ENCODE measurements around the gene ADGRA3.

ADGRA3 gene

DNA sequence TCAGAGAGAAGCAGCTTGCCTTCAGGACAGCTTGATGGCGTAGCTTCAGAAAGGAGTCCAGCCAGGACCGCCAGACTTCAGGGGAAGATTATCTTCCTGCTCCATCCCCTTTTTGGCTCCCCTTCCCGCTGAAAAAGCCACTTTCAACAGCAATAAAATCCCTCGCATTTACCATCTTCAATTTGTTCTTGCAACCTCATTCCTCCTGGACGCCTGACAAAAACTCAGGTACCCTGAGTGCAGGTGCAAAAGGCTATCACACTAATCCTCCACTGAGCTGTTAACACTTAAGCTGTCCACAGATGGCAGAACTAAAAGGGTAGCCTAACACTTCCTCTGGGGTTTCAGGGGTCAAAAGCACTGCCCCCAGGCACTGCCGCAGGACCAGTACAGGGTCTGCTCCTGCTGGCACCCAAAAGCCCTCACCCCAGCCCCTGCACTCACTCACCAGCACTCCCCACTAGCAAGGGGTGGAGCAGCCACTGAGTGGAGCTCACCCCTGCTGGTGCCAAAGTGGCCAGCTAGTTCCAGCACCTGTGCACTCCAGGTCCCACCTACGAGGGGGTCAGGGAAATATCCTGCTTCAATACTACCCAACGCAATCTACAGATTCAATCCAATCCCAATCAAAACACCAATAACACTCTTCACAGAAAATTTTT lies 145.8 kb downstream of the ADGRA3 start:
- TF ChIP-seq, protein P1, sequence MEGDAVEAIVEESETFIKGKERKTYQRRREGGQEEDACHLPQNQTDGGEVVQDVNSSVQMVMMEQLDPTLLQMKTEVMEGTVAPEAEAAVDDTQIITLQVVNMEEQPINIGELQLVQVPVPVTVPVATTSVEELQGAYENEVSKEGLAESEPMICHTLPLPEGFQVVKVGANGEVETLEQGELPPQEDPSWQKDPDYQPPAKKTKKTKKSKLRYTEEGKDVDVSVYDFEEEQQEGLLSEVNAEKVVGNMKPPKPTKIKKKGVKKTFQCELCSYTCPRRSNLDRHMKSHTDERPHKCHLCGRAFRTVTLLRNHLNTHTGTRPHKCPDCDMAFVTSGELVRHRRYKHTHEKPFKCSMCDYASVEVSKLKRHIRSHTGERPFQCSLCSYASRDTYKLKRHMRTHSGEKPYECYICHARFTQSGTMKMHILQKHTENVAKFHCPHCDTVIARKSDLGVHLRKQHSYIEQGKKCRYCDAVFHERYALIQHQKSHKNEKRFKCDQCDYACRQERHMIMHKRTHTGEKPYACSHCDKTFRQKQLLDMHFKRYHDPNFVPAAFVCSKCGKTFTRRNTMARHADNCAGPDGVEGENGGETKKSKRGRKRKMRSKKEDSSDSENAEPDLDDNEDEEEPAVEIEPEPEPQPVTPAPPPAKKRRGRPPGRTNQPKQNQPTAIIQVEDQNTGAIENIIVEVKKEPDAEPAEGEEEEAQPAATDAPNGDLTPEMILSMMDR (conservative IDR thresholded peaks at IDR 0.05; ENCODE audit: low read depth, low read length), result no peak
- DNase-seq (ENCODE audit: low read depth), result no peak
- no peak overlapping the region for H3K4me3 ChIP-seq (ENCODE audit: low read length)

DNA sequence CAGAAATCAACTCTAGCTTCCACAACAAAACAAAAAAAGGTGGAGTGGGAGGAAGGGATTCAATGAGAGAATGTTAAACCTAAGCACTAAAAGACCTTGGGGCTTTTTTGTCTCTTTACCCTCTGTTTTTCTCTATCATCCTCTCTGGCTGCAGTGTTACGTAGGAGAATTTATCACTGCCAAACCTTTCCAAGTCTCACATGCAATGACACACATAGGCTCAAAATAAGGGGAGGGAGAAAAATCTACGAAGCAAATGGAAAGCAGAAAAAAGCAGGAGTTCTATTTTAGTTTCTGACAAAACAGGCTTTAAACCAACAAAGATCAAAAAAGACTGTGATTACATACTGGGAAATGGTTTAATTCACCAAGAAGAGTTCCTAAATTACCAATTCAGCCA lies 152.1 kb downstream of the ADGRA3 start:
- TF ChIP-seq, protein P1 (conservative IDR thresholded peaks at IDR 0.05; ENCODE audit: low read depth, low read length), result no peak
- no peak for DNase-seq (ENCODE audit: low read depth)
- H3K4me3 ChIP-seq (ENCODE audit: low read length), result no peak overlapping the region

- TF ChIP-seq, protein P1 (conservative IDR thresholded peaks at IDR 0.05; ENCODE audit: low read depth, low read length), result no peak
- no peak overlapping the region for H3K4me3 ChIP-seq (ENCODE audit: low read length)
- DNase-seq (ENCODE audit: low read depth), result no peak
Observed at GRCh38 chr4:22363036-22363435, 152.8 kb downstream of the ADGRA3 start.

DNA sequence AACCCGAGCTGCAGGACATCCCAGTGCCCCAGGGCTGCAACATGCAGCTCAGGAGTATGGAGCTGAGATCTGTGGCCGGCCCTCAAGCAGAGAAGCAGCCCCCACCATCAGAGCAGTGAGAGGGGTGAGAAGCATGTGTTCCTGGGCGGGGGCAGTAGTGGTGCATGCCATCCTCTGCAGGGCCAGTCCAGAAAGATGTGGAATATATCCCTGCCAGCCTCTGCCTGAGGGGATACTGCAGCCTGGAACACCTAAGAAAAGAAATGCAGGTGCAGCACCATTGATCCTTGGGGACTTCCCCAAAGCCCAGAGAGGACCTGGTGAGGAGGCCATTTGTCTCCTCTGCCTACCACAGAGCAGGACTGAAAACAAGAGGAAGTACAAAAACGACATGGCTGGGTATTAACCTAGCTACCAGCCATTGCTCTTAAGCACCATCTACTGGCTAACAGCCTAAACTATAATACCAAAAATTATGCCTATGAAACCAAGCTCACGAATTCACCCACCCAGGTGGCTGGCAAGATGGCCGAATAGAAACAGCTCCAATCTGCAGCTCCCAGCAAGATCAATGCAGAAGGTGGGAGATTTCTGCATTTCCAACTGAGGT lies 158.8 kb downstream of the ADGRA3 start:
- TF ChIP-seq, protein P1 (conservative IDR thresholded peaks at IDR 0.05; ENCODE audit: low read depth, low read length), result peak; percentile 71
- no peak for DNase-seq (ENCODE audit: low read depth)
- no peak overlapping the region for H3K4me3 ChIP-seq (ENCODE audit: low read length)

GRCh38 chr4:22348410-22348809 lies 167.5 kb downstream of the ADGRA3 start:
- H3K4me3 ChIP-seq (ENCODE audit: low read length), result no peak overlapping the region
- no peak for DNase-seq (ENCODE audit: low read depth)
- TF ChIP-seq, protein P1 (conservative IDR thresholded peaks at IDR 0.05; ENCODE audit: low read depth, low read length), result no peak

GRCh38 chr4:22345678-22346077 lies 170.2 kb downstream of the ADGRA3 start:
- TF ChIP-seq, protein P1 (conservative IDR thresholded peaks at IDR 0.05; ENCODE audit: low read depth, low read length), result no peak
- no peak for DNase-seq (ENCODE audit: low read depth)
- H3K4me3 ChIP-seq (ENCODE audit: low read length), result no peak overlapping the region

GRCh38 chr4:22345055-22345454 lies 170.8 kb downstream of the ADGRA3 start:
- no peak overlapping the region for H3K4me3 ChIP-seq (ENCODE audit: low read length)
- TF ChIP-seq, protein P1 (conservative IDR thresholded peaks at IDR 0.05; ENCODE audit: low read depth, low read length), result no peak
- DNase-seq (ENCODE audit: low read depth), result no peak

Measured in retinal pigment epithelial cell (primary cell).